Smooth muscle cell of the brain vasculature (primary cell): ENCODE measurements around the gene SNRNP27.

Experiments used
- DNase-seq: peaks from one replicate; pipeline ENCODE4 v3.0.0-alpha.2; 2012; ENCODE audit warnings: low read depth, low spot score

Gene SNRNP27

GRCh38 chr2:69916106-69916505 lies 22.4 kb downstream of the SNRNP27 start:
- DNase-seq = no peak

- DNase-seq = no peak
Observed at GRCh38 chr2:69917852-69918251, 24.1 kb downstream of the SNRNP27 start.

GRCh38 chr2:69918401-69918800 lies 24.6 kb downstream of the SNRNP27 start:
- DNase-seq = no peak

- DNase-seq = no peak
Observed at GRCh38 chr2:69923116-69923515, 29.4 kb downstream of the SNRNP27 start.

- DNase-seq = no peak
Observed at GRCh38 chr2:69926849-69927515, 33.2 kb downstream of the SNRNP27 start.

- DNase-seq = no peak
Observed at GRCh38 chr2:69931832-69932595, 38.3 kb downstream of the SNRNP27 start.

GRCh38 chr2:69932596-69932922 lies 38.8 kb downstream of the SNRNP27 start:
- DNase-seq = no peak

- no peak for DNase-seq
Observed at GRCh38 chr2:69933254-69933828, 39.6 kb downstream of the SNRNP27 start.

GRCh38 chr2:69933839-69934613 lies 40.3 kb downstream of the SNRNP27 start:
- no peak for DNase-seq

- DNase-seq = no peak
Observed at GRCh38 chr2:69934614-69934908, 40.8 kb downstream of the SNRNP27 start.

GRCh38 chr2:69935011-69935410 lies 41.3 kb downstream of the SNRNP27 start:
- no peak for DNase-seq

GRCh38 chr2:69936906-69937305 lies 43.1 kb downstream of the SNRNP27 start:
- DNase-seq = no peak

GRCh38 chr2:69937968-69938367 lies 44.2 kb downstream of the SNRNP27 start:
- DNase-seq = no peak

- no peak for DNase-seq
Observed at GRCh38 chr2:69939722-69940121, 46.0 kb downstream of the SNRNP27 start.

- DNase-seq = no peak
Observed at GRCh38 chr2:69940691-69941090, 46.9 kb downstream of the SNRNP27 start.

- DNase-seq = no peak
Observed at GRCh38 chr2:69943000-69943842, 49.5 kb downstream of the SNRNP27 start.

- DNase-seq = no peak
Observed at GRCh38 chr2:69943843-69944525, 50.2 kb downstream of the SNRNP27 start.

GRCh38 chr2:69944756-69945155 lies 51.0 kb downstream of the SNRNP27 start:
- DNase-seq = no peak

- no peak for DNase-seq
Observed at GRCh38 chr2:69945441-69945840, 51.7 kb downstream of the SNRNP27 start.

GRCh38 chr2:69945941-69946340 lies 52.2 kb downstream of the SNRNP27 start:
- DNase-seq = no peak
